Effector CD8-positive, alpha-beta T cell (primary cell): ENCODE results near the gene CXCL1.

Experiments
- DNase-seq: peaks from one replicate; lab custom pipeline; 2025; lab: John Stamatoyannopoulos, UW
- total RNA-seq, 4 experiments: gene quantifications; one replicate each; lab custom pipeline; 2026; lab: John Stamatoyannopoulos, UW

CXCL1 gene
- total RNA-seq = 0 reads per million in 4 experiments

- no peak for DNase-seq
These were observed at the start of gene CXCL1 for GRCh38 chr4:73869130-73870055. Gene CXCL1, plus strand, starts transcription at chr4:73869393. Its CDS starts 78 bp downstream, at chr4:73869471.

GRCh38 chr4:73821325-73821724 lies 47.9 kb upstream of the CXCL1 start:
- DNase-seq = no peak

GRCh38 chr4:73822389-73822788 lies 46.8 kb upstream of the CXCL1 start:
- DNase-seq = no peak

GRCh38 chr4:73822812-73823504 lies 46.2 kb upstream of the CXCL1 start:
- no peak for DNase-seq

GRCh38 chr4:73823760-73824159 lies 45.4 kb upstream of the CXCL1 start:
- no peak for DNase-seq

- DNase-seq = no peak
These were observed 40.2 kb upstream of the CXCL1 start for GRCh38 chr4:73828956-73829355.

- DNase-seq = no peak
These were observed 37.6 kb upstream of the CXCL1 start for GRCh38 chr4:73831569-73831968.

GRCh38 chr4:73832651-73833237 lies 36.4 kb upstream of the CXCL1 start:
- DNase-seq = no peak

- no peak for DNase-seq
These were observed 32.6 kb upstream of the CXCL1 start, which contains the start of gene CXCL6 for GRCh38 chr4:73836373-73837279. Gene CXCL6, plus strand, starts transcription at chr4:73836678. Its CDS starts 73 bp downstream, at chr4:73836751.

GRCh38 chr4:73839071-73839470 lies 30.1 kb upstream of the CXCL1 start:
- no peak for DNase-seq

- DNase-seq = no peak
These were observed 29.5 kb upstream of the CXCL1 start for GRCh38 chr4:73839715-73840114.

GRCh38 chr4:73841243-73841925 lies 27.8 kb upstream of the CXCL1 start:
- DNase-seq = no peak

- DNase-seq = no peak
These were observed 26.5 kb upstream of the CXCL1 start for GRCh38 chr4:73842696-73843095.

GRCh38 chr4:73843369-73843768 lies 25.8 kb upstream of the CXCL1 start:
- no peak for DNase-seq

- no peak for DNase-seq
These were observed 24.8 kb upstream of the CXCL1 start for GRCh38 chr4:73844345-73844744.

GRCh38 chr4:73844806-73845205 lies 24.4 kb upstream of the CXCL1 start:
- no peak for DNase-seq

GRCh38 chr4:73847526-73848182 lies 21.5 kb upstream of the CXCL1 start:
- no peak for DNase-seq

GRCh38 chr4:73848183-73848777 lies 20.9 kb upstream of the CXCL1 start:
- DNase-seq = no peak

GRCh38 chr4:73850261-73850970 lies 18.8 kb upstream of the CXCL1 start:
- DNase-seq = no peak
